ENCODE data around the gene AUP1.
"Not testable (repeated sequence)": the region's sequence is repeated elsewhere in the genome, so short reads cannot be mapped to it uniquely, and the experiment has no call there.

The AUP1 gene

DNA sequence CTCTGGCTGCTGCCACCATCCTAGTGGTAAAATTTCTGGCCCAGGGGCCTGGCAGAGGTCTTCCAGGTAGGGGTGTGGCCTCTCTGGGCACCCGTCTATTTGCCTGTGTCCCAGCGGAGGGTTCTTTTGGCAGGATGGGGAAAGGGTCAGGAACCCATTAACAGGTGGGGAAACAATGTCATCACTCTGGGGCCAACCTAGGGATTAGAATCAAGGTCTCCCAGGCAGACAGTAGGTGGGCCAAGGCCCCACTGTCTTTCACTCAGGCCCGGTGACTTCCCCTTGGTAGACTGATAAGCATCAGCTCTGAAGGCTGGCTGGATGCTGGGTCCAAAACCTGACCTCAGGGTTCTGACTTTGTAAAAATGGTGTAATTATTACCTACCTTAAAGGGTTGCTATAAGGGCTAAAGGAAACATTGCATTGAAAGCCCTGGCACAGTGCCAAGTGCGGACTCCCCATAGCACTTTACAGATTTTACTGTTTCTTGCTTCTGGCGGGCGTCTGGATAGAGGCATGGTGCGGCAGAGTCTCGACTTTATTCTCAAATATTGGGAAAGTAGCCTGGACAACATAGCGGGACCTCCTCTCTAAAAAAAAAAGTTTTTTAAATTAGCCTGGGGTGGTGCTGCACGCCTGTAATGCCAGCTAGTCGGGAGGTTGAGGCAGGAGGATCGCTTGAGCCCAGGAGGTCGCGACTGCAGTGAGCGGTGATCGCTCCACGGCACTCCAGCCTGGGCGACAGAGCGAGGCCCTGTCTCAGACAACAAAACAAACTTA, 32.3 kb downstream of the AUP1 start:
- DNase-seq, result no peak

DNA sequence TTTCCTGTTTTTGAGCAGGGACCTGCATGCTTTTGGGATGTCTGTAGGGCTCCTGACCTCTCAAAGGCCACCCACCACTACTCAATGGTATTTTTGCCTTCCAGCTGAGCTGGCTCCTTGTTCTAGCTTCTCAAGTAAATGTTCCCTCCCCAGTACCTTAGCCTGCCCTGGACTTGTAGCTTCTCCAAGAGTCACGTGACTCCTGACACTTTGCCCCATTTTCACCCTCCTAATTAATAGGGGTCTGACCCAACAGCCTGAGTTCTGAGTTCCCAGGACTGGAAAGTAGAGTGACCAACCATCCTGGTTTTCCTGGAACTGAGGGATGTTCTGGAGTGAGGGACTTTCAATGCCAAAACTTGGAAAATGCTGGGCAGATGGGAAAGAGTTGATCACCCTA, 34.1 kb downstream of the AUP1 start:
- DNase-seq, result no peak

DNA sequence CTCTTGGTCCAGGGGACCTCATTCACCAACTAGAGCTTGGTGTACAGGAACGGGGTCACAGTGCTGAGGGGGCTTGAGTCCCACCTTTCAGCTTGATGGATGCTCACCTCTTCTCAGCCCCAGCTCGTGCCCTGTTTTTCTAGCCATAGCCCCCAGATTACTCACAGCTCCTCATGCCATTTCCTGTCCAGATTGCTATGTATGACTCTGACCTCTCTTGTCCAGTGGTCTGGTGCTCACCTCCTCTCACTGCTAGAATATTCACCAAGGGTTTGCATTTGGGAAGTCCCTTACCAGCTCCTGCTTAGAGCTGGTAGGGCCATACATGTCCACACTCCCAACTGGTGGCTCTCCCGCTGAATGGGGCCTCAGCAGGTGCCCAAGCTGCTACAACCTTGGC, 36.0 kb downstream of the AUP1 start:
- DNase-seq, result no peak

DNA sequence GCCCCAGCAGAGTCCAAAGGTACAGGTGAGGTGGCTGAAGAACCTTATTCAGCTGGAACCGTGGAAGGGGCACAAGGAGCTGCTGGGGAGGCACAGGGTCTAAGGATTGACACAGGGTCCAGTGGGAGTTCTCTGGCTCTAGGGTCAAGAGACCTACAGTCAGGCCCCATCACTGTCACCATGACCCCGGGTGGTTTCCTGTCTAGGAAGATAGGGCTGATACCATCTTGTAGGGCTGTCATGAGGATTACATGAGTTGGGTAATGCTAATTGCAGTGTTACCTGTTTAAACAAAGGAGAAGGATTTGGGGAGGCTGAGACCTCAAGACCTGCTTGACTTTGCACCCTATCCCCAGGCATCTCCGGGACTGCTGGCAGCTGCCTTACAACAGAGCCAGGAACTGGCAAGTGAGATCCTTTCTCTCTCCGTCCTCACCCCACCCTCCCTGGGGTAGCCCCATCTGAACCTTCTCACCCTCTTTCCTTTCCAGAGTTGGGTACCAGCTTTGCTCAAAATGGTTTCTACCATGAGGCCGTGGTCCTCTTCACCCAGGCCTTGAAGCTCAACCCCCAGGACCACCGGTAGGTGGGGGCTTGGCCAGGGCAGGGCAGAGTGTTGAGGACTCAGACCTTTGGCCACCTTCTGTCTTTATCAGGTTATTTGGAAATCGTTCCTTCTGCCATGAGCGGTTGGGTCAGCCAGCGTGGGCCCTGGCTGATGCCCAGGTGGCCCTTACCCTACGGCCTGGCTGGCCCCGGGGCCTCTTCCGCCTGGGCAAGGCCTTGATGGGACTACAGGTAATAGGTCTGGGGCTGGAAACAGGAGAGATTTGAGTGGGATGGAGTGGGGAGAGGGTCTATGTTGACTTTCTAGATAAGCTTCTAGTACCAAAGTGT, 37.6 kb downstream of the AUP1 start:
- DNase-seq, result no peak

DNA sequence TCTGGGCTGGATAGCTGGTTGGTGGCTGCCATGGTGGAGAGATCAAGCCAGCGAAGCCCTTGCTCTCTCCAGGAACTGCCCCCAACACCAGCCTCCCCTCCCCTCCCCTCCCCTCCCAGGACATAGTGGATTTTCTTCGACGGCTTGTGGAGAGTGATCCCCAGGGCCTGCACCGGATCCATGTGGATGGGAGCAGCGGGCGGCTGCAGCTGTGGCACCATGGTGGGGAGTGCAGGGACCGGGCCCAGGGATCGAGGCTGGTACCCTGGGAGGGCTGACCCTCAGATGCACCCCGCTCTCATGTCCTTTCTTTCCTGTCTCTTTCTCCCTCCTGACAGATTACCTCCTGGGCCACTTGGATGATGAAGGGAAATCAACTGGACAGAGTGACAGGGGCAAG, 39.6 kb downstream of the AUP1 start:
- DNase-seq, result no peak

DNA sequence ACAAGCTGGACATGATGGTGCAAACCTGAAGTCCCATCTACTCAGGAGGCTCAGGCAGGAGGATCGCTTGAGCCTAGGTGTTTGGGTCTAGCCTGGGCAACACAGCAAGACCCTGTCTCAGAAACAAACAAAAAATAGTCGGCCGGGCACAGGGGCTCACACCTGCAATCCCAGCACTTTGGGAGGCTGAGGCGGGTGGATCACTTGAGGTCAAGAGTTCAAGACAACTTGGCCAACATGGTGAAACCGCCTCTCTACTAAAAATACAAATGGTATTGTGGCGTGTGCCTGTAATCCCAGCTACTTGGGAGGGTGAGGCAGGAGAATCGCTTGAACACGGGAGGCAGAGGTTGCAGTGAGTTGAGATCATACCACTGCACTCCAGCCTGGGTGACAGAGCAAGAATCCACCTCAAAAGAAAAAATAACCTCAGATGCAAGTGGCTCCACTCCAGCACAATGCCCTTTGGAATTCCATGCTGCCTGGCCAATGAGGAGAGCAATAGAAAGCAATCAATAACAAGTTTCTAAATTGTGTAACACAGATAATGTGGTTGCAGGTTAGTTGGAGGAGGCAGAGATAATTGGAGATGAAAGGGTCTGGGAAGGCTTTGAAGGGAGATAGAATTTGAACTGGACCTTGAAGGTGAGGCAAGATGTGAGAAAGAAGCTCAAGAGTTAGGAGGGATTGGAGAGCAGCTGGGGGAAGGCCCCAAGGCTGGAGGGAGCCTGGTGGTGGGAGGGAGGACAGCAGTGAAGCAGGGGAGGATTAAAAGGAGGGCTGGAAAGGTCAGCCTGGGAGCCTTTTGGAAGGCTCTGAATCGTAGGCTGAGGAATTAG, 40.6 kb downstream of the AUP1 start:
- no peak for DNase-seq

DNA sequence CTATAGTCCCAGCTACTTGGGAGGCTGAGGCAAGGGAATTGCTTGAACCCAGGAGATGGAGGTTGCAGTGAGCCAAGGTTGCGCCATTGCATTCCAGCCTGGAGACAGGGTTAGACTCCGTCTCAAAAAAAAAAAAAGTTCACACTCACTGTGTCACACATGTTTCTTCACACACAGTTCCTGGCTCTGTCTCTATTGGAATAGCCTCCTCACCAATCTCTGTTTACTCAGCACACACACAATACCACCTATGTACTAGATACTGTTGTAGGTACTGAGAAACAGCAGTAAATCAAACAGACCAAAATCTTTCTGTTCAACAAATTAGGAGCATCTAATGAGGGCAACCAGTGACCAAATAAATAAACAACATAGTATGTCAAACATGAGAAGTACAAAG, 43.4 kb downstream of the AUP1 start:
- no peak for DNase-seq

DNA sequence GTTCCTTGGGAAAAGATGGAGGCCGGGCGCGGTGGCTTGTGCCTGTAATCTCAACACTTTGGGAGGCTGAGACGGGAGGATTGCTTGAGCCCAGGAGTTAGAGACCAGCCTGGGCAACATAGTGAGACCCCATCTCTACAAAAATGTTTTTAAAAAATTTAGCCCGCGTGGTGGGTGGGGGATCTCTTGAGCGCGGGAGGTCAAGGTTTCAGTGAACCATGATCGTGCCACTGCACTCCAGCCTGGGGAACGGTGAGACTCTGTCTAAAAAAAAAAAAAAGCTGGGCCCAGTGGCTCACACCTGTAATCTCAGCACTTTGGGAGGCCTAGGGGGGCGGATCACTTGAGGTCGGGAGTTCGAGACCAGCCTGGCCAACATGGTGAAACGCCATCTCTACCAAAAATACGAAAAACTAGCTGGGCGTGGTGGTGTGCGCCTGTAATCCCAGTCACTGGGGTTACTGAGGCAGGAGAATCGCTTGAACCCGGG, 45.8 kb downstream of the AUP1 start:
- not testable (repeated sequence) for DNase-seq

DNA sequence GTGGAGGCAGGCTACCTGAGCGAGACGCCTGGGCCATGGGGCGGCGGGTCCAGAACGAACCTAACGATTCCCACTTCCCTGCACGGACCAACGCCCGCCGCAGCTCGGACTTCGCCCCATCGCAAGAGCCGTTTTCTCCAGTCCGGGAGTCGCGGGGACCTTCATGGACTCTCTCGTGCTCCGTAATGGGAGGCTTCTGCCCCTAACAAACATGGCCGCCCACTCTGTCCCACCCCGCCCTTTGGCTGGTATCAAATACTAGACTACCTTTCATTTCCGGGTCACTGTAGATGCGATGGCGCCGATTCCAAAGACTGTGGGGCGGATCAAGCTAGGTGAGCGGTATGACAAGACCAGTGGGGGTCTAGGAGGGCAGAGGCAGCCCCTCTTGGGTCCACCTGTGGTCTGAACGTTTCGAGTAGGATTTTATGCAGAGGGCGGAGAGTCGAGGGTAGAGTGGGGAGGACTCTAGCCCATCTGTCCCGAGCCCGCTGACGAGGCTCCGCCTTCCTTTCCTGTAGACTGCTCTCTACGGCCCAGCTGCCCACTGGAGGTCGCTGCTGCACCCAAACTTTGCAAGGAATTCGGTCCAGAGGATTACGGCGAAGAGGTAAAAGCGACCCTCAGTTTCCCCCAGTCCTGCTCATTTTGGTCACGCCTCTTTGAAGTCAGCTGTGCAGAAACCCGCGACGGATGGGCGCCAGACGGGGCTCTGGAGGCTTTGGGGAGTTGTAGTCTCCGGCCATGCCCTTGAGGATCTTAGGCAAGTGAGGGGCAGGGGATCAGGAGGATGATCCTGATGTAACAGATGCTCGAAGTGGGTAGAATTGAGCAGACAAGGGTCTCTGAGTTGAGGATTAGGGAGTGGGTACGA, 46.5 kb downstream of the AUP1 start, which contains the start of the genes CCDC142 and TTC31:
Gene CCDC142 (minus strand): TSS at position 198 of the 874 bp plus-strand sequence. CDS start 161 bp downstream, at position 37.
Gene TTC31 (plus strand): TSS at position 281 of the 874 bp plus-strand sequence. CDS start 15 bp downstream, at position 296.
- peak; percentile 96 for DNase-seq

DNA sequence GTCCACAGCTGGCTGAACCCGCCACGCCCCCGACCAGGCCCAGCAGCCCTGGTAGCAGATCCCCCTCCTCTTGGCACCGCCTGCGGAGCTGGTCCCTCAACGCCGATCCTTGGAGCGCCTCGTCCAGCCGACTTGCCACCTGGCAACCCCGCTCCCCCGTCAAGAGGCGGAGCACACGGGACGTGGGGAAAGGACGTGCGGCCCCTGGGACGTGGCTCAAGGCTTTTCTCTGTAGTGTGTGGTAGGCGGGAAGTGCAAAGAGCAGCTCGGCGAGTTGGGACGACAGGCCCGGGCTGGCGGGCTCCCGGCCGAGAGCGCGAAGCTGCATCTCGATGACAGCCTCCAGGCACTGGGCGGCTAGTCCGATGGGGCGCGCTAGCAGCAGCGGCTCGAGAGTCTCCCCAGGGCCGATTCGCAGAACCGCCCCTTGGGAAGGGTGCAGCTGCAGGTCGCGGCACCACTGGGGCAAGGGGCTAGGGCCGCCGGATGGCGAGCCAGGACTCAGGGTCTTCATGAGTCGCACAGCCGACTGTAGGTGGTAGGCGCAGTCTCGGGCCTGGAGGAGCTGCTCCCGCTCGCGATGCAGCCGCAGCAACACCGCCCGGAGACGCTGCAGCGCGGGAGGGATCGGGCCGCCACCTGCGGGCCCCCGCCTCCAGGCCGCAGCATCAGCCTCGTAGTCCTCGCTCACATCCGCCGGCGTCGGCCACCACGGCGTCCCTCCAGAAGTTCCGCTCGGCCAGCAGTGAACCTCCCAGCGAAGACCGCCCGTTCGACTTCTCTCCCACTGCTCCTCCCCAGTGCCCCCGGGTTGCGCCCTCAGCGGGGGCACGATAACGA, 47.3 kb downstream of the AUP1 start:
- DNase-seq, result peak; percentile 44

DNA sequence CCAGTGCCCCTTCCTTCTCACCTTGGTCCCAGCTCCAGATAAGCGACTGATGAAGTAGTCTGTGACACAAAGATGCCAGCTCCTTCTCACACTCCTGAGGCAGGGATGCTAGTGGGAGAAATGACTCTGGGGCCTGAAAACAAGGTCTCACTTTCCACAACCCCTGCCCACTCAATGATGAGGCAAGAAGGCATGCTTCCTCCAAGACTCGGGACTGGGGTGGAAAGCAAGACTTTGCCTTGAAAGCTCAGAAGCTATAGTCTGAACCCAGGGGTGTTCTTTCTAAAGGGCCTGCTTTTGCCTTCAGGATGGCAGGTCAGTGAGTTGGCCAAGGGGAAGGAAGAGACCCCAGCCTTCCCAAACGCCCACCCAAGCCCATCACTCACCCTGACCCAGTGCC, 48.1 kb downstream of the AUP1 start:
- DNase-seq, result peak; percentile 82
